Measurements from ENCODE around the gene CDC25A. TPM values are rescaled to one million over a fixed set of nuclear protein-coding genes. Genes with fewer than 3 reads are reported as not detected.

Gene CDC25A
- total RNA-seq, 1 donor from 2014 or later: 51.8 TPM

DNA sequence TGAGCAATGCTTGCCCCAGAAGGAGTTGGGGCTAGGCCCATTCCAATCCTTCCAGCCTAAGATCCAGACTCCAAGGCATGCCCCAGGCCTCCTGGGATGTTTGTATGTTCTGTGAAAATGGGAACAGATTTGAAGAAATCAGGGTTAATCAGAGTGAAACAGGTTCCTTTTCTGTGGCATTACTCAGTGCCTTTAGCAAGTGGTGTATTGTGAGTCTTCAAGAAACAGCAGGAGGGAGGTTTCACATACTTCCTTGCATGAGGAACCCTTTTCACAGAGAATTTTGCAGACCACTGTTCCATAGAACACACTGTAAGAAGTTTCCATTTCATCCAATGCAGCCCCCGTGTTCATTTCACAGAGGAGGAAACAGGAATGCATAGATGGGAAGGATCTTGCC lies 8.4 kb upstream of the CDC25A start:
- no peaks in the 10 kb centered on the region for H3K27me3 ChIP-seq
- no peaks in the 10 kb centered on the region for H3K4me1 ChIP-seq
- TF ChIP-seq EZH2phosphoT487 (IDR thresholded peaks at IDR 0.05): no peak
- TF ChIP-seq EZH2 (IDR thresholded peaks at IDR 0.05): no peak
- TF ChIP-seq, protein P1, sequence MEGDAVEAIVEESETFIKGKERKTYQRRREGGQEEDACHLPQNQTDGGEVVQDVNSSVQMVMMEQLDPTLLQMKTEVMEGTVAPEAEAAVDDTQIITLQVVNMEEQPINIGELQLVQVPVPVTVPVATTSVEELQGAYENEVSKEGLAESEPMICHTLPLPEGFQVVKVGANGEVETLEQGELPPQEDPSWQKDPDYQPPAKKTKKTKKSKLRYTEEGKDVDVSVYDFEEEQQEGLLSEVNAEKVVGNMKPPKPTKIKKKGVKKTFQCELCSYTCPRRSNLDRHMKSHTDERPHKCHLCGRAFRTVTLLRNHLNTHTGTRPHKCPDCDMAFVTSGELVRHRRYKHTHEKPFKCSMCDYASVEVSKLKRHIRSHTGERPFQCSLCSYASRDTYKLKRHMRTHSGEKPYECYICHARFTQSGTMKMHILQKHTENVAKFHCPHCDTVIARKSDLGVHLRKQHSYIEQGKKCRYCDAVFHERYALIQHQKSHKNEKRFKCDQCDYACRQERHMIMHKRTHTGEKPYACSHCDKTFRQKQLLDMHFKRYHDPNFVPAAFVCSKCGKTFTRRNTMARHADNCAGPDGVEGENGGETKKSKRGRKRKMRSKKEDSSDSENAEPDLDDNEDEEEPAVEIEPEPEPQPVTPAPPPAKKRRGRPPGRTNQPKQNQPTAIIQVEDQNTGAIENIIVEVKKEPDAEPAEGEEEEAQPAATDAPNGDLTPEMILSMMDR (IDR thresholded peaks at IDR 0.05): no peak
- no peaks in the 10 kb centered on the region for H3K79me2 ChIP-seq (ENCODE audit: low read depth)
- Mint-ChIP-seq H3K27ac (no peak overlapping the region), H3K4me3 (no peak overlapping the region), H3K4me1 (peaks cover 18% of the 10 kb centered on the region), H3K36me3 (no peaks in the 10 kb centered on the region), H3K9me3 (peaks cover 2% of the 10 kb centered on the region), H3K27me3 (ENCODE audit: insufficient read depth, low read depth) (peaks cover 6% of the 10 kb centered on the region)
- no peaks in the 10 kb centered on the region for H3K9me3 ChIP-seq (ENCODE audit: low read depth)
- H3F3A ChIP-seq (ENCODE audit: low read depth): peaks cover 3% of the 10 kb centered on the region
- H3K27ac ChIP-seq: no peak overlapping the region
- no peak overlapping the region for H3K4me3 ChIP-seq
- H3K4me2 ChIP-seq: no peak overlapping the region
- peak overlapping the region; percentile 57 for H2AFZ ChIP-seq (replicated peaks)
- H4K20me1 ChIP-seq (ENCODE audit: low read depth): no peaks in the 10 kb centered on the region
- no peak for DNase-seq (ENCODE audit: low spot score)
- H3K9ac ChIP-seq: no peak overlapping the region
- no peaks in the 10 kb centered on the region for H3K36me3 ChIP-seq

DNA sequence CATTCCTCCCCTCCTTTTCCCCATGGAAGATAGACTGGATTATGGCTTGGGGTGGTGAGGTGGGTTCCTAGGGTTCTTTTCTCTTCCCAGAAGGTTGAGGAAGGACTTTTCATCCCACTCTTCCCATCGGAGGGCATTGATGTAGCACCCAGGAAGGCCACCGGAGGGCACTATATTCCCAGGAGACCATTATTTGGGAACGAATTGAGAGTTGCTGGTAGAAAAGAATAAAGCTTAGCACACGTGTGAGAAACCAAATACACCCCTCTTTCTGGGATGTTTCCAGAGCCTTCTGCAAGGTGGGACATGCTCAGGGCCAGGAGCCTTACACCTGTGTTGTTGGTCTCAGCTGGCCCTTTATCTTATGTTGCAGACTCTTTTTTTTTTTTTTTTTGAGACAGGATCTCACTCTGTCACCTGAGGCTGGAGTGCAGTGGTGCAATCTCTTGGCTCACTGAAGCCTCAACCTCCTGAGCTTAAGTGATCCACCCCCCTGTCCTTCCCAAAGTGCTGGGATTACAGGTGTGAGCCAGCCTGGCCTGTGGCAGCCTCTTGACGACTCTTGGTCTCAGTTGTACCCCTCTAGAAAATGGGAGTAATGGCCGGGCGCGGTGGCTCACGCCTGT lies 6.3 kb upstream of the CDC25A start:
- no peak overlapping the region for H3K27ac ChIP-seq
- H3K27me3 ChIP-seq: no peaks in the 10 kb centered on the region
- Mint-ChIP-seq H3K4me3 (no peak overlapping the region), H3K4me1 (peaks cover 35% of the 10 kb centered on the region), H3K27me3 (ENCODE audit: insufficient read depth, low read depth) (peaks cover 10% of the 10 kb centered on the region), H3K27ac (peak overlapping the region; percentile 53), H3K36me3 (no peaks in the 10 kb centered on the region), H3K9me3 (peaks cover 2% of the 10 kb centered on the region)
- no peaks in the 10 kb centered on the region for H4K20me1 ChIP-seq (ENCODE audit: low read depth)
- H3K9ac ChIP-seq: no peak overlapping the region
- no peaks in the 10 kb centered on the region for H3K4me1 ChIP-seq
- H3K9me3 ChIP-seq (ENCODE audit: low read depth): no peaks in the 10 kb centered on the region
- H2AFZ ChIP-seq (replicated peaks): peak overlapping the region; percentile 77
- DNase-seq (ENCODE audit: low spot score): peak; percentile 80
- H3K79me2 ChIP-seq (ENCODE audit: low read depth): no peaks in the 10 kb centered on the region
- no peaks in the 10 kb centered on the region for H3K36me3 ChIP-seq
- TF ChIP-seq EZH2 (IDR thresholded peaks at IDR 0.05) (no peak), EZH2phosphoT487 (IDR thresholded peaks at IDR 0.05) (no peak)
- TF ChIP-seq, protein P1 (IDR thresholded peaks at IDR 0.05): peak; percentile 90
- no peak overlapping the region for H3K4me3 ChIP-seq
- peaks cover 12% of the 10 kb centered on the region for H3F3A ChIP-seq (ENCODE audit: low read depth)
- no peak overlapping the region for H3K4me2 ChIP-seq

DNA sequence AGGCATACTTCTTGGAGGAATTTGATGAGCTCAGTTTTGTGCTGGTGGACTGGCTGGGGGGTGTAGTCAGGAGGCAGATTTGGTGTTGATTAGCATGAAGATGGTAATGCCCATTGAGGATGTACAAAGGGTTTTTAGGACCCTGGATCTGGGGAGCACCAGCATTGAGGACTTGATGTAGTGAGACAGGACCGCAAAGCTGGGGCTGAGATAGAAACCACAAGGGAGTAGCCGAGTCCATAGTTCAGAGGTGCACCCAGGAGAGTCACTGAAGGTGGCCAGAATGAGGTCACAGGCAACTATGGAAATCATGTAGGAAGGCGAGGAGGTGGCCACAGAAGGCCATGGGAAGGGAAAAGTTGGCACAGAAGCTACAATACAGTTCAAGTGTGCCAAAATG lies 2.7 kb upstream of the CDC25A start:
- Histone ChIP-seq H3K27ac (no peak overlapping the region), H3K27me3 (no peaks in the 10 kb centered on the region), H3K36me3 (no peaks in the 10 kb centered on the region), H3K79me2 (ENCODE audit: low read depth) (peaks cover 23% of the 10 kb centered on the region), H3K4me1 (peaks cover 13% of the 10 kb centered on the region), H3K4me3 (no peak overlapping the region), H3K9me3 (ENCODE audit: low read depth) (no peaks in the 10 kb centered on the region), H3K9ac (no peak overlapping the region), H3F3A (ENCODE audit: low read depth) (peaks cover 25% of the 10 kb centered on the region), H4K20me1 (ENCODE audit: low read depth) (no peaks in the 10 kb centered on the region), H2AFZ (replicated peaks) (peak overlapping the region; percentile 58), H3K4me2 (no peak overlapping the region)
- peak overlapping the region; percentile 4 for H3K4me3 Mint-ChIP-seq
- no peak for DNase-seq (ENCODE audit: low spot score)
- no peak for TF ChIP-seq EZH2phosphoT487 (IDR thresholded peaks at IDR 0.05)
- no peak for TF ChIP-seq EZH2 (IDR thresholded peaks at IDR 0.05)
- TF ChIP-seq, protein P1 (IDR thresholded peaks at IDR 0.05): no peak
- H3K27ac Mint-ChIP-seq: peak overlapping the region; percentile 36
- no peaks in the 10 kb centered on the region for H3K9me3 Mint-ChIP-seq
- peaks cover 42% of the 10 kb centered on the region for H3K4me1 Mint-ChIP-seq
- peaks cover 5% of the 10 kb centered on the region for H3K36me3 Mint-ChIP-seq
- H3K27me3 Mint-ChIP-seq (ENCODE audit: insufficient read depth, low read depth): peaks cover 5% of the 10 kb centered on the region

Data from neural progenitor cell (in vitro differentiated cells).